Natural killer cell (primary cell): ENCODE results near the gene EPHA7. TPM values are rescaled to one million over a fixed set of nuclear protein-coding genes. Genes with fewer than 3 reads are reported as not detected.

Experiments
- ATAC-seq, 3 donors: fragments of 150-1000 bp in 2 of 3; fragments of 200-7000 bp in 1 of 3; cut with Tn5 transposase; 1 replicate in 1 of 3; 2 replicates in 2 of 3; pipeline ENCODE4 v1.10.0; 2021; ENCODE audit warnings: mild to moderate bottlenecking in 2 of 3, moderate library complexity in 2 of 3
- DNase-seq, 2 donors: peaks; one replicate each; pipeline versions ENCODE4 v3.0.0 to v3.0.0-alpha.2; 2013 to 2021; ENCODE audit warnings: mixed read lengths in 1 of 2
- H3K27ac ChIP-seq: one replicate; pipeline ENCODE4 v1.5.1; 2013; ENCODE audit warnings: mild to moderate bottlenecking, low read length
- H3K27me3 ChIP-seq: one replicate; pipeline ENCODE4 v1.6.1; 2013; ENCODE audit warnings: low read length; ENCODE audit not compliant: control insufficient read depth, insufficient read depth
- H3K36me3 ChIP-seq: one replicate; pipeline ENCODE4 v1.6.1; 2013; ENCODE audit warnings: low read length; ENCODE audit not compliant: control insufficient read depth, insufficient read depth
- H3K4me1 ChIP-seq: one replicate; pipeline ENCODE4 v1.6.1; 2013; ENCODE audit warnings: low read length; ENCODE audit not compliant: control insufficient read depth, insufficient read depth
- H3K4me3 ChIP-seq: one replicate; pipeline ENCODE4 v1.5.1; 2013; ENCODE audit warnings: low read length
- H3K9me3 ChIP-seq: one replicate; pipeline ENCODE4 v1.6.1; 2013; ENCODE audit warnings: low read length; ENCODE audit not compliant: control insufficient read depth, insufficient read depth
- H3K27ac Mint-ChIP-seq, 2 donors: one replicate each; pipeline ENCODE4 v1.8.0; 2022; ENCODE audit warnings: mild to moderate bottlenecking in 2 of 2, mixed read lengths in 2 of 2, moderate library complexity in 1 of 2
- H3K27me3 Mint-ChIP-seq, 2 donors: one replicate each; pipeline ENCODE4 v1.8.0; 2022; ENCODE audit warnings: low read depth in 2 of 2, mixed read lengths in 2 of 2
- H3K36me3 Mint-ChIP-seq: one replicate; pipeline ENCODE4 v1.8.0; 2022; ENCODE audit warnings: mixed read lengths
- H3K4me1 Mint-ChIP-seq, 2 donors: one replicate each; pipeline ENCODE4 v1.8.0; 2022; ENCODE audit warnings: mixed read lengths in 2 of 2
- H3K4me3 Mint-ChIP-seq: one replicate; pipeline ENCODE4 v1.8.0; 2022; ENCODE audit warnings: mild to moderate bottlenecking, moderate library complexity, mixed read lengths
- H3K9me3 Mint-ChIP-seq, 2 donors: one replicate each; pipeline ENCODE4 v1.8.0; 2022; ENCODE audit warnings: mixed read lengths in 2 of 2
- CTCF ChIP-seq: fragments of 200-600 bp; IDR thresholded peaks from one replicate; pipeline ENCODE4 v1.8.0; 2022; ENCODE audit warnings: antibody characterized with exemption
- WGBS: methylation state at CpG from one replicate; pipeline ENCODE4 v1.1.7; 2013; ENCODE audit warnings: missing lambda C conversion rate; ENCODE audit not compliant: insufficient coverage; 5-methylcytosine and 5-hydroxymethylcytosine counted together
- intact Hi-C: fragments of 100-400 bp; cut with micrococcal nuclease; formaldehyde crosslinking; loops from one replicate; pipeline ENCODE4 v1.14.2; 2022
- total RNA-seq, 4 donors: library from RNA; stranded (reverse); fragments of 120-200 nt in 1 of 4; gene quantifications; one replicate each; pipeline versions ENCODE4 v1.2.3 to v1.2.4, GENCODE V29; 2013 to 2022

Gene EPHA7
- total RNA-seq, 3 donors from 2014 or later (not counting 1 experiment from before 2014, with no cell fraction given) = not detected

- H3K27me3 ChIP-seq = no peaks in the 10 kb centered on the region
- no peaks in the 10 kb centered on the region for H3K4me1 ChIP-seq
- H3K36me3 ChIP-seq = no peaks in the 10 kb centered on the region
- H3K4me1 Mint-ChIP-seq = no peaks in the 10 kb centered on the region
- DNase-seq = no peak
- no peak overlapping the region for H3K27ac ChIP-seq
- H3K4me3 Mint-ChIP-seq = no peak overlapping the region
- H3K27ac Mint-ChIP-seq = no peak overlapping the region
- intact Hi-C loops = no loop called here
- peaks cover 17% of the 10 kb centered on the region for H3K36me3 Mint-ChIP-seq
- H3K27me3 Mint-ChIP-seq = no peaks in the 10 kb centered on the region
- TF ChIP-seq CTCF = no peak
- H3K4me3 ChIP-seq = no peak overlapping the region
- H3K9me3 ChIP-seq = peaks cover 2% of the 10 kb centered on the region
- peaks cover 11% of the 10 kb centered on the region in 2 donors for H3K9me3 Mint-ChIP-seq
- no peak for ATAC-seq
Observed at GRCh38 chr6:93194480-93194879, 224.9 kb downstream of the EPHA7 start.

- H3K9me3 ChIP-seq = peaks cover 2% of the 10 kb centered on the region
- Mint-ChIP-seq H3K9me3 (peaks cover 11% of the 10 kb centered on the region in 2 donors), H3K4me1 (no peaks in the 10 kb centered on the region), H3K36me3 (peaks cover 17% of the 10 kb centered on the region), H3K4me3 (no peak overlapping the region), H3K27ac (no peak overlapping the region), H3K27me3 (no peaks in the 10 kb centered on the region)
- intact Hi-C loops = no loop called here
- DNase-seq (no peak), ATAC-seq (no peak)
- TF ChIP-seq CTCF = no peak
- no peak overlapping the region for H3K27ac ChIP-seq
- no peaks in the 10 kb centered on the region for H3K27me3 ChIP-seq
- H3K4me3 ChIP-seq = no peak overlapping the region
- no CpG with 5 or more reads among the region's 2 CpGs for WGBS
- no peaks in the 10 kb centered on the region for H3K36me3 ChIP-seq
- H3K4me1 ChIP-seq = no peaks in the 10 kb centered on the region
Observed at GRCh38 chr6:93193868-93194267, 225.5 kb downstream of the EPHA7 start.
